ENCODE data around the gene ACTR1B. TPM values are rescaled to one million over a fixed set of nuclear protein-coding genes. Genes with fewer than 3 reads are reported as not detected.
"Not testable (repeated sequence)": the region's sequence is repeated elsewhere in the genome, so short reads cannot be mapped to it uniquely, and the experiment has no call there.

ACTR1B gene
- total RNA-seq, 1 donor from 2014 or later: 39.5 TPM

DNA sequence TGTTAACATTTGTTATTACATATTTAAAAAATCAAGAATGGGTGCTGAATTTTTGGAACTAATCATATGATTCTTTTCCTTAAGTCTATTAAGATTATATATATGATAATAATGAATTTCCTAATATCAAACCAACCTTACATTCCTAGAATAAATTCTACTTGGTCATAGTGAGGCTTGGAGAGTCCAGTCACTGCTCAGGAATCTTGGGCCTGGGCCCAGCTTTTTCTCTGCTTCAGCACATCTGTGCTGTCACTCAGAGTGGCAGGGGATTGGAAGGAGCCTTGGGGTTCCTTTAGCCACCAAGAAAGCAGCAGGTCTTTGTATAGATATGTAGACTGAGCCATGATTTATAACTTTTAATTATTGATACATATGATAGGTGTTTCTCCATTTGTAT is 29.6 kb upstream of the ACTR1B start:
- Histone ChIP-seq H3K36me3 (no peaks in the 10 kb centered on the region), H3K27me3 (no peaks in the 10 kb centered on the region), H3K27ac (no peak overlapping the region), H3K9me3 (no peaks in the 10 kb centered on the region), H3K4me3 (no peak overlapping the region), H3K4me1 (peaks cover 5% of the 10 kb centered on the region)
- TF ChIP-seq POLR2AphosphoS5 (IDR thresholded peaks at IDR 0.05; ENCODE audit: insufficient read depth in 1 of 2, low read depth in 1 of 2): no peak
- no peak for TF ChIP-seq POLR2A (IDR thresholded peaks at IDR 0.05)
- TF ChIP-seq, protein P1, sequence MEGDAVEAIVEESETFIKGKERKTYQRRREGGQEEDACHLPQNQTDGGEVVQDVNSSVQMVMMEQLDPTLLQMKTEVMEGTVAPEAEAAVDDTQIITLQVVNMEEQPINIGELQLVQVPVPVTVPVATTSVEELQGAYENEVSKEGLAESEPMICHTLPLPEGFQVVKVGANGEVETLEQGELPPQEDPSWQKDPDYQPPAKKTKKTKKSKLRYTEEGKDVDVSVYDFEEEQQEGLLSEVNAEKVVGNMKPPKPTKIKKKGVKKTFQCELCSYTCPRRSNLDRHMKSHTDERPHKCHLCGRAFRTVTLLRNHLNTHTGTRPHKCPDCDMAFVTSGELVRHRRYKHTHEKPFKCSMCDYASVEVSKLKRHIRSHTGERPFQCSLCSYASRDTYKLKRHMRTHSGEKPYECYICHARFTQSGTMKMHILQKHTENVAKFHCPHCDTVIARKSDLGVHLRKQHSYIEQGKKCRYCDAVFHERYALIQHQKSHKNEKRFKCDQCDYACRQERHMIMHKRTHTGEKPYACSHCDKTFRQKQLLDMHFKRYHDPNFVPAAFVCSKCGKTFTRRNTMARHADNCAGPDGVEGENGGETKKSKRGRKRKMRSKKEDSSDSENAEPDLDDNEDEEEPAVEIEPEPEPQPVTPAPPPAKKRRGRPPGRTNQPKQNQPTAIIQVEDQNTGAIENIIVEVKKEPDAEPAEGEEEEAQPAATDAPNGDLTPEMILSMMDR (IDR thresholded peaks at IDR 0.05): no peak
- DNase-seq (ENCODE audit: extremely low spot score in 2 of 2): no peak
- intact Hi-C loops (cut with DNase I): no loop called here

DNA sequence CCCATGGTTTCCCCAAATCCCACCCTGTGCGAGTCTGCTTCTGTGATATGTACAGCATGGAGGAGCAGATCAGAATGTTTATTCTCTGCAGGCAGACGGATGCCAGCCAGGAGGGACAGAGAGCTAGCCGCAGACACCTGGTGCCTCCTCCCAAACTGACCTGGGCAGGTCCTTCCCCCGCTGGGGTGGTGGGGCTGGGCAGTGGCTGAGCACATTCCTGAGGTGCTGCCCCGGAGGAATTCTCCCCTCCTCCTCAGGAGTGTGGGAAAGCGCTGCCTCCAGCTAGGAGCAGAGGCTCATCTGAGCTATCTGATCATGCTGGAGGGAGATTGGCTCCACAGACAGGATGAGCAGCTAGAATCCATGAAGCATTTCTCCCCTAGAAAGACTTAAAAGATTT is 27.3 kb upstream of the ACTR1B start:
- H3K4me3 ChIP-seq: no peak overlapping the region
- intact Hi-C loops (cut with DNase I): no loop called here
- no peaks in the 10 kb centered on the region for H3K36me3 ChIP-seq
- H3K27me3 ChIP-seq: no peaks in the 10 kb centered on the region
- no peaks in the 10 kb centered on the region for H3K4me1 ChIP-seq
- H3K9me3 ChIP-seq: no peaks in the 10 kb centered on the region
- DNase-seq (ENCODE audit: extremely low spot score in 2 of 2): no peak
- no peak overlapping the region for H3K27ac ChIP-seq
- TF ChIP-seq, protein P1 (IDR thresholded peaks at IDR 0.05): no peak

DNA sequence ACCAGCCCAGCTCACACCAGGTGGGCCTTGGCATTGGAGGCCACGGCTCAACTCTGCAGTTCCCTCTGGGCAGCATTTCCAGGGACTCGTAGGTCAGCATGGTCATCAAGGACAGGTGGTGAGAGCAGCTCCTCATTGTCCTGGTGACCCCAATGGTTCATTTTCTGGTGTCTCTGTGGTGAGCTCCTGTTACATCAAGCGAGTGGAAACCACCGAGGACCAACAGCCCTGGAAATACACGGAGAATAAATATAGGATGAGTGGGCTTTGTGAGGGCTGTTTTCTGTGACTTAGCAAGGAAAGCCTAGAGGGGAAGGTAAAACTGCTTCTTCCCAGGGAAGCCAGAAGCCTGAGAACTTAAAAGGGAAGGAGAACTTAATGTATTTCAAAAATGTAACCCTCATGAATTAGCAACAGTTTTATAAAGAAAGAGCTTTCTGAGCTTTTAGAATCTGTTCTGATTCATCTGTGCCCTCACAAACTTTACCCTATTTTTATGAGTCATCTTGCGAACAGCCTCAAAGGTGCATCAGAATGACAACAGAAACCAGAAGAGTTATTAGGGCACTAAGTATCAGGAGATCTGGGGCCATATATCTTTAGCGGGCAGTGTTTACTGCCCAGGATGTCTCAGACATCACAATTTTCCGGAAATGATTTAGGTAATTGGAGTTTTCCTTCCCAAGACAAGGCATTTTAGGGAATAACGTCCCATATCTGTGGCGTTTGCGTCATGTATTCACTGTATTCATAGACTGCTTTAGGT is 24.4 kb upstream of the ACTR1B start:
- Histone ChIP-seq H3K4me1 (no peaks in the 10 kb centered on the region), H3K36me3 (no peaks in the 10 kb centered on the region), H3K27ac (no peak overlapping the region), H3K27me3 (no peaks in the 10 kb centered on the region), H3K4me3 (no peak overlapping the region), H3K9me3 (no peaks in the 10 kb centered on the region)
- intact Hi-C loops (cut with DNase I): no loop called here
- TF ChIP-seq POLR2A (IDR thresholded peaks at IDR 0.05) (no peak), POLR2AphosphoS5 (IDR thresholded peaks at IDR 0.05; ENCODE audit: insufficient read depth in 1 of 2, low read depth in 1 of 2) (no peak)
- TF ChIP-seq, protein P1 (IDR thresholded peaks at IDR 0.05): no peak
- DNase-seq (ENCODE audit: extremely low spot score in 2 of 2): no peak

DNA sequence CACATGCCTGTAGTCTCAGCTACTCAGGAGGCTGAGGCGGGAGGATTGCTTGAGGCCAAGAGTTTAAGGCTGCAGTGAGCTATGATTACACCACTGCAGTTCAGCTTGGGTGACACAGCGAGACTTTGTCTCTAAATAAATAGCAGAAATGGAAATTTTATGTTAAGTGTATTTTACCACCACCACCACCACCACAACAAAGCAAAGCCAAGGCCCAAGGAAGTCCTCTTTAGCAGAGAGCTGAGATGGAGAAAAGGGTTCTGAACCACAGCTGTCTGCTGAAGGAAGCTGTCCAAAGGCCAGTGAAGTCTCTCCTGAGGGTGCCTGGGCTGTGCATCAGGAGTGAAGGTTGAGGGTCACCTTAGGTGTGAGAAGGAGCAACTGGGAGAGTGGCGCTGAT is 23.4 kb upstream of the ACTR1B start:
- H3K4me1 ChIP-seq; H3K27ac ChIP-seq; H3K27me3 ChIP-seq; DNase-seq (ENCODE audit: extremely low spot score in 2 of 2); intact Hi-C loops (cut with DNase I); H3K36me3 ChIP-seq; H3K4me3 ChIP-seq; H3K9me3 ChIP-seq: not testable (repeated sequence)

DNA sequence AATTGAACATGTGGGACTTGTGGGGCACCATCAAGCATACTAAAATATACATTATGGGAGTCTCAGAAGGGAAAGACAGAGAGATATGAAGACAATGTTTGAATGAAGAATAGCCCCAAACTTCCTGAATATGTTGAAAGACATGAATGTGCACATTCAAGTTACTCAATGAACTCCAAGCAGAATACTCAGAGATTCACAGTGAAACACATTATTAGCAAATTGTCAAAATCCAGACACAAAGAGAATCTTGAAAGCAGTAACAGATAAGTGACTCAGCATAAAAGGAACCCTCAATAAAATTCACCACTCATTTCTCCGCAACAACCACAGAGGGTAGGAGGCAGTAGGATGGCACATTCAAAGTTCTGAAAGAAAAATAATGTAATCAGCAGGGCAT is 14.5 kb upstream of the ACTR1B start:
- DNase-seq (ENCODE audit: extremely low spot score in 2 of 2): no peak
- H3K4me1 ChIP-seq: no peaks in the 10 kb centered on the region
- no peak overlapping the region for H3K27ac ChIP-seq
- intact Hi-C loops (cut with DNase I): no loop called here
- no peak overlapping the region for H3K4me3 ChIP-seq
- no peaks in the 10 kb centered on the region for H3K36me3 ChIP-seq
- no peaks in the 10 kb centered on the region for H3K27me3 ChIP-seq
- H3K9me3 ChIP-seq: no peaks in the 10 kb centered on the region
- no peak for TF ChIP-seq POLR2AphosphoS5 (IDR thresholded peaks at IDR 0.05; ENCODE audit: insufficient read depth in 1 of 2, low read depth in 1 of 2)
- TF ChIP-seq, protein P1 (IDR thresholded peaks at IDR 0.05): no peak
- no peak for TF ChIP-seq POLR2A (IDR thresholded peaks at IDR 0.05)
